Measurements from ENCODE around the gene WDR70.
"Not testable (repeated sequence)": the region's sequence is repeated elsewhere in the genome, so short reads cannot be mapped to it uniquely, and the experiment has no call there.

The WDR70 gene

DNA sequence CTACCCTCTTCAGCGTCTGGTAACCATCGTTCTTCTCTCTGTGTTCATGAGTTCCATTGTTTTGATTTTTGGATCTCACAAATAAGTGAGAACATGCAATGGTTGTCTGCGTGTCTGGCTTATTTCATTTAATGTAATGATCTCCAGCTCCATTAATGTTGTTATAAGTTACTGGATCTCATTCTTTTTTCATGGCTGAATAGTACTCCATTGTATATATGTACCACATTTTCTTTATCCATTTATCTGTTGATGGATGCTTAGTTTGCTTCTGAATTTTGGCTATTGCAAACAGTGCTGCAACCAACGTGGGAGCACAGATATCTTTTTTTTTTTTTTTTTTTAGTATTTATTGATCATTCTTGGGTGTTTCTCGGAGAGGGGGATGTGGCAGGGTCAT lies 139.2 kb downstream of the WDR70 start:
- not testable (repeated sequence) for DNase-seq

DNA sequence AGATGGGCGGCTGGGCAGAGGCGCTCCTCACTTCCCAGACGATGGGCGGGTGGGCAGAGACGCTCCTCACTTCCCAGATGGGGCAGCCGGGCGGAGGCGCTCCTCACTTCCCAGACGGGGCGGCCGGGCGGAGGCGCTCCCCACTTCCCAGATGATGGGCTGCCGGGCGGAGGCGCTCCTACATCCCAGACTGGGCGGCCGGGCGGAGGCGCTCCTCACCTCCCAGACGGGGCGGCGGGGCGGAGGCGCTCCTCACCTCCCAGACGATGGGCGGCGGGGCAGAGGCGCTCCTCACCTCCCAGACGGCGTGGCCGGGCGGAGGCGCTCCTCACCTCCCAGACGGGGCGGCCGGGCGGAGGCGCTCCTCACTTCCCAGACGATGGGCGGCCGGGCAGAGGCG lies 140.2 kb downstream of the WDR70 start:
- DNase-seq, result no peak

DNA sequence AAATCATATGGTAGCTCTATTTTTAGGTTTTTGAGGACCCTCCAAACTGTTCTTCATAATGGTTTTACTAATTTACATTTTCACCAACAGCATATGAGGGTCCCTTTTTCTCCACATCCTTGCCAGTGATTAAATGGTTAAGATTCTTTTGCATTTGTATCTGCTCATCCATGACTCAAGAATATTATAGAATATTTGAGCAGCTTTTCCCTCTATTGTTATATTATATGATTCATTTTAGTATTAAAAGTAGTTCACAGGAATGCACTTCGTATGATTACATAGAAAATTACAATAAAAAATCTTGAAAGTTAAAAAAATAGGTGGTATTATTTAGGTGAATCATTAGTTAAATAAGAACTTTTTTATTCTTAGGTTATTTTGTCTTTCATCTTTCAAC lies 140.7 kb downstream of the WDR70 start:
- no peak for DNase-seq

DNA sequence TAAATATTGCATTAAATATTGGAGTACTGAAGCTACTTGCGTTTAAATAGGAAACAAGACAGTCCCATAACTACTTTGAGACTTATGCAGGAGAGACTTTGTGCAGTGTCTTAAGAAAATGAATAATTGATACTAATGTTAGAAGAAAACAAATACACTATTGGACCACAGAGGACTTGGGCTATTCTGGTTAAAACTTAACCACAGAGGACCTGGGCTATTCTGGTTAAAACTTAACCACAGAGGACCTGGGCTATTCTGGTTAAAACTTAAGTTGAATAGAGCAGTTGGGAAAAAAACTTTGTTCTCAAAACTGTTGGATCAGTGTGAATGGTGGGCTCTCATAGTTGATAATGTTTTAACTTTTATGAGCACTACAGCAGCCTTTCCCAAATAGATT lies 141.7 kb downstream of the WDR70 start:
- no peak for DNase-seq

DNA sequence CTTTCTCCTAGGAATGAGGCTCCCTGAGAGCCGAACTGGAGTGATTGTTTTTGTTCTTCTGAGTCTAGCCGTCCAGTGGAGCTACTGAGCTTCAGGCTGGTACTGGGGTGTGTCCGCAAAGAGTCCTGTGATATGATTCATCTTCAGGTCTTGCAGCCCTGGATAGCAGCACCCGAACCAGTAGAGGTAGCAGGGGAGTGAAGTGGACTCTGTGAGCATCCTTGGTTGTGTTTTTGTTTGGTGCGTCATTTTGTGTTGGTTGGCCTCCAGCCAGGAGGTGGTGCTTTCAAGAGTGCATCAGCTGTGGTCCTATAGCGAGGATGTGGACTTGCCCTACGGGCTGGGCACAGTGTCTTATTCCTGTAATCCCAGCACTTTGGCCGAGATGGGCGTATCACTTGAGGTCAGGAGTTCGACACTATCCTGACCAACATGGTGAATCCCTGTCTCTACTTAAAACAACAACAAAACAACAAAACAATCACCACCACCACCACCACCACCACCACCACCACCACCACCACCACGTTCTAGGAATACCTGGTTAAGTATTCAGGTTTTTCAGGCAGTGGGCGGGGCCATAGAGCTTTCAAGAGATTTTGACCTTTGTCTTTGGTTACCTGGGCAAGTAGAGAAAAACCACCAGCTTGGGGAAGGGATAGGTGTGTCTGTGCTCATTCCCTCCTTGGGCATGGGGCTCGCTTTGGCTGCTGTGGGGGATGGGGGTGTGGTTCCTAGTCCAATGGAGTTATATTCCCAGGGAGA lies 154.0 kb downstream of the WDR70 start:
- DNase-seq, result no peak

DNA sequence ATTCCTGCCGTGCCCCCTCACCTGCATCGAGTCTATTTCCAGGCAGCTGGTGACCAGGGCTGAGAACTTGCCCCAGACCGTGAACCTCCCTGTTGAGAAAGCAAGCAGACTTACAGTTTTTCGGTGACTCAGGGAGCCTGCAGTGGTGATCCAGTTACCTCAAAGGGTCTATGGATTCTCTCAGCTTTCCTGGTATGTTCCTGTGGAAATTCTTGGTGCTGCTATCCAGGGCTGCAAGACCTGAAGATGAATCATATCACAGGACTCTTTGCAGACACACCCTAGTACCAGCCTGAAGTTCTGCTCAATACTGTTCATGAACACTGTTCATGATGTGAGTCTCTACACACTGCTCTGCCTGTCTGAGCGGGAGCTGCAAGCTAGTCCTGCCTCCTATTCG lies 154.7 kb downstream of the WDR70 start:
- DNase-seq, result no peak

DNA sequence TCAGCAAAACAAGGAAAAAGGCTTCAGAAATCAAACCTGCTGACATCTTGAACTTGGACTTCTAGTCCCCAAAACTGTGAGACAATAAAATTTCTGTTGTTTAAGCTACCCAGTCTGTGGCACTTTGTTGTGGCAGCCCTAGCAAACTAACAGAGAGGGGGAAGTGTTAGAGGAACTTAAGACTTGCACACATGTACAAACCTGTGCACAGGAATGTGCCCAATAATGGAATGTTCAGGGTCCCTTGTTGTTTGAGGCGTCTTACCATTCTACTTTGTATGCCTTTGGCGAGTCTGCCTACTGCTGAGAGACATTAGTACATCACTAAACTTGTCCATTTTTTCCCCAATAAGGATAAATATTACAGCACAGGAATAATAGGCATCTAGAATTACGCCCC lies 160.3 kb downstream of the WDR70 start:
- no peak for DNase-seq

DNA sequence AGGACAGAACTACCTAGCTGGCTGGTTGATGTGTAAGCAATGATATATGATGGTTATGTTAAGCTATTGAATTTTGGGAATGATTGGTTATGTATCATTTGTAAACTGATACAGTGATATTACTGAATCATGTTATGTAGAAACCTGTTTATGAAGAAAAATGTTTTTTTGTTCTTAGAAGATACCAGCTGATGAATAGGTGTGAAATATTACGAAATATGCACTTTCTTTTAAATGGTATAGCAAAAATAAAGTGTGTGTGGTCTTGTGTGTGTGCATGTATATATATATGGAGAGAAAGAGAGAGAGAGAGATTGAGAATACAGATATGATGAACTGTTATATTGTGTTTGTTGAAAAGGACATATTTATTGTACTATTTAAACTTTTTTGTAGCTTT lies 164.1 kb downstream of the WDR70 start:
- DNase-seq, result no peak

DNA sequence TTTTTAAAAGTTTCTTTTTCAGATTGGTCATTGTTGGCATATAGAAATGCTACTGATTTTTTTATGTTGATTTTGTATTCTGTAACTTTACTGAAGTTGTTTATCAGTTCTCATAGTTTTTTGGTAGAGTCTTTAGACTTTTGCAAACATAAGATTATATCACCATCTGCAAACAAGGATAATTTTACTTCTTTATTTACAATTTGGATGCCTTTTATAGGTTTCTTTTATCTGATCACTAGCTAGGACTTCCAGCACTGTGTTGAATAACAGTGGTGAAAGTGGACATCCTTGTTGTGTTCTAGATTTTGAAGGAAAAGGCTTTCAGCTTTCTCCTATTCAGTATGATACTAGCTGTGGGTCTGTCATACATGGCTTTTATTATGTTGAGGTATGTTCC lies 170.3 kb downstream of the WDR70 start:
- DNase-seq, result no peak

DNA sequence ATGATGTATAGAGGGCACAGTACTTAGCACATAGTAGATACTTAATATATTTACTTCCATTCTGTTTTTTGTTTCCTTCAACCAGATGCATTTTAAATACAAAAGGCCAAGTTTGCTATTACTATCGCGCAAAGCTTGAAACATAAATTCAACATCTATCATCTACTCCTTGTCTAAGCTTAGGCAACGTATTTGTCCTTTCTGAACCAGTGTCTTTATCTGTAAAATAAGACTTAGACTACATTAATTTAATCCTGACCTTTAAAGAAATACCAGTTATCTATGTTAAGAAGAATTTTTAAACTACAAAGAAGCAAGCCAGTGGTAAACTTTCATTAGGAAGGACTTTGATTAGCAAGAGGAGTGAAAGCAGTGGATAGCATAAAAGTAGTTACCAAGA lies 173.0 kb downstream of the WDR70 start:
- DNase-seq, result no peak

DNA sequence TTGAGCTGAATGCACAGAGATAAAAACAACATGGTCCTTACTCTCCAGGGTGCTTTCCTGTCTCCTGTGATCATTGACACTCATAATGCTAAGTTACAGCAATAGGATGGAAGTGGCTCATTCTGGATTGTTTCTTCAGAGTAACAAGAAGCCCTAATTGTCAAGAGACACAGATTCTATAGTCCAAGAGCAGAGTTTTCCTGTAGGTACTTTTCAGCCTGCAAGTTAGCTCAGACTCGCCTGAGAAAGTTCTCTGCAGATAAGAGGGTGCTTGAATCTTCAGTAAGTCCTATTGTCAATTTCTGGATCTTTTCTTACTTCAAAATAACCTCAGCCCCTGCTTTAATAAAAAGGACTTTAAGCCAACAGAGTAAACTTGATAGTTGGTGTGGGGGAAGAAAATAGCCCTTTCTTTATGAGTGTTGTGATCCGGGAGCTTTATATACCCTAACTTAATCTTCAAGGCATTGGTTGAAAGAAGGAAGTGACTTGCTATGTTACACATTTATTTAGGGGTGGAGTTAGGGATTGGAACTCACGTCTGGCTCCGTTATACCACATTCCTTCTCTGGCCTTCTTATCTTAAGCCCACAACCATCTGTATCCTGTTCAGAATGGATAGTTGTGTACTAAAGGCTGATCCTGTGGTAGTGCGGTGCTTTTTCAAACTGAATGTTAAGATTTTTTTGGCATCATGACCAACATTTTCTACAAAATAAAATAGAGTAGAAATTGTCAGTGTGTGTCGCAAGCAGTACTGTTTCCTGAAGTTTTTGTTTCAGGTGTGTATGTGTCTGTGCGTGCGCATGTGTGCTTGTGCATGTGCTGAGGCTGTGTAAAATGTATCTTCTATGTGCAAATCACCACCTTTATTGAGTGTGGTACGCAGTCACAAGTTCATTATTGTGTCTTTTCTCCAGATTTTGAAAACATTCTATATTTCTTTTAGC lies 173.9 kb downstream of the WDR70 start:
- DNase-seq, result no peak

DNA sequence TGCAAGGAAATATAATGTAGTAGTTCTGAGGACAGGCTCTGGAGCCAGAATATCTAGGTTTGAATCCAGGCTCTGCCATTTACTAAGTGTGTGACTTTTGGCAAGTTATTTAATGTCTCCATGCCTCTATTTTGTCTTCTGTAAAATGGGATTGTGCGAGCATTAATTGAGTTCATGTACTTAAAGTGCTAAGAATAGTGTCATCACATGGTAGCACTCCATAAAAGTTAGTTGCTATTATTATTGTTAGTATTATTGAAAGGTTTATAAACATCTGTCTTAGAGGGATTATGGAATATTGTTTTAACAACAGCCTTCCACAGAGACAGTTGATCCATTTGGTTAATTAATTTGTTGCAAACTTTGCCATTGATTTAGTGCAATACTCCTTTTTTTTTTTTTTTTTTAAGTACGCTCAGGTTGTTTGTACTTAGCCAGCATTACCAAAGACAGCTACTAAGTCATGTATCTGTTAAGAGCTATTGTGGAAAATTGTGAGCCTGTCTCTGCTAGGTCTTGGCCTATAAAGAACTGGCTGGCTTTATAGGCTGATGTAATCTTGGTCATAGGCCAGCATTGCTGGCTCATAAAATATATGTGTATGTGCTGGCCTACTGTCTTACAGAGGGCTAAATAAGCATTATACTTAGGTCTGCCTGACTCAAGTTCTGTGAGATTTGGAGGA lies 174.7 kb downstream of the WDR70 start:
- DNase-seq, result no peak

DNA sequence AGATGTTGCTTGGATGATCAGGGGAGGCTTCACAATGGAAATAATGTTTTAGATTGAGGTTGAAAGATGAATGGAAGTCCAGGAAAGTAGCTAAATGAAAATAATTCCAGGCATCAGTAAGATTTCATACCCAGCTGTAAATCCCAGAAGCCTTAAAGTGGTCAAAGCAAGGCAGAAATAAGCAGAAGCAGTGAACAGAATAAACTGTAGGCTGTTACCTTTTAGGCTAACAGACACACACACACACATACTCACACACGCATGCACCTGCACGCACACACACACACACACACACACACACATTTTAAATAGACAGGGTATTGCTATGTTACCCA lies 175.3 kb downstream of the WDR70 start:
- no peak for DNase-seq

DNA sequence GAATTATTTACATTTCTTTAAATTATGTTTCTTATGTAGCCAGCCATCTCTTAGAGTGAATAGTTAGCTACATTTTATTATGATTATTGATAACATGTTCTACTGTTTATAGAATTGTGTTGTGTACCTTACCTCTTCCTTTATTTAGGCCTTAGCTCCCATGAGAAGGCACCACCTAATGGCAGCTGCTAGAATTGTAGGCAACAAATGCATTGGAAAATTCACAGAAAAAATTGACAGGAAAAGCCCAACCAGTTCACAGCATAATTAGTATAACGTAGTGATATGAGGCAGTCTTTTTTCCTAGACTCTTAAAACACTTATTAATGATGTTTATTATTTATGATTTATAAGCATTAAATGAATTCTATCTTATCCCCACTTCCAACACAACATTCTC lies 175.8 kb downstream of the WDR70 start:
- DNase-seq, result peak; percentile 8 to 25

DNA sequence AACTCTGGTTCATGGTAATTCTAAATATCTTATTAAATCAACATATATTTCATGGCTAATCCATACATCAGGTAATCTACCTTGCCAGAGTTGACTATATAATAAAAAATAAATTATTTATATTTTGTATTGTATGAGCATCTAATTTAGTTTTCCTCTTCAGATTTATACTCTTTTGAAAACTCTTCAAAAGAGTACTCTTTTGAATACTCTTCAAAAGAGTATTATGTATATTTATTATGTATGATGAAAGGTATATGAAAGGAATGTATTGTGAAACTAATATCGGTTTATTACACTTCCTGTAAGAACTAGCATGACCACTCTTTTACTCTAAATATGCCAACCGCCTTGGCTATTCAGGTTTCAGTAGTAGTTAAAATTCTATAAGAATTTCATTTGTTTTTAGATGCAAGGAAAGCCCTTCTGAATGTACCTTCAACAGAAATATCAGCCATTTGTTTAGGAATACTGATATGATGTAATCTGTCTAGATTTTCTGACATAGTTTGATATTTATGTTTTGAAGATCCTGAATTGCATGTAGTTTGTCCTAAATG lies 178.7 kb downstream of the WDR70 start:
- no peak for DNase-seq

DNA sequence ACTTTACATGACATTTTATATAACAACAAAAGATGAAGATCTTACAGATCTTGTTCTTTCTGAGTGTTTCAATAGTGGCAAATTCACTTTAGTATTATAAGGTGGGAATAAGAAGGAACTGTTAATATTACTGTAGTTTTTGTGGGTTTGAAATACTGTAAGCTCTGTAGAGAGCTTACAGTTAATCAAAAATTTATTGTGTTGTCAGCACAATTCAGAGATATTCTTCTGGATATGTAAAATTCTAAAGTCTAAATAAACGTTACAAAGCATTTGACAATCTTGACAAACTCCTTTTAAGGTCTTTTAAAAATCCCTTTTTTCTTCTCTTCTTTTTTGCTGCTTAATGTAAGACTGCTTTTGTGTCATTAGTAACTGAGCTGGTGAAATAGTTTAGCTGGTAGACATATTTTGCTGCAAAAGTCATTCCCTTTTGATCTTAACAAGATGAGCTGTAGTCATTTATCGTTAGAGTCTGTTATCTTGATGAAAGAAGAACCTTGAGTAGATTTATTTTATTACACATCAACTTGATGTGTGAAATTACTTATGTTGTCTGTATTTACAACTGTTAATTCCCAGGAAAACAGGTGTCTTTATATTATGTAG lies 186.0 kb downstream of the WDR70 start:
- no peak for DNase-seq

DNA sequence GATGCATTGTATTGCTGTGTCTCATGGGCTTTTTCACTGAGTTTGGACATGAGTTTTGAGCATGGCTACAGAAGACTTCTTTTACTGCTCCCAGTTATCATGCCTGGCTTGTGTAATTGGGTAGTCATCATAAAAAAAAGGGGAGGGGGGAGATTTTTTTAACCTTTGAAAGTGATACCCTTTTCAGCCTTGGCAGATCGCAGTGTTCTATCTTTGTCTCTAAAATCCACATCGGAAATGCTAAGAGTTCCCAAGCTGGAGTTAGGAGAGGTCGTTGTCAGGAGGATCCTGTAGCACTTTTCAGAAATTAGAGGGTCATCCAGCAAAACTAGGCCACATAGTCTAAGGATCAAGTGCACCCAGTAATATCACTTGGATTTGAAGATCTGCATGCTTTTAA lies 188.4 kb downstream of the WDR70 start:
- no peak for DNase-seq

DNA sequence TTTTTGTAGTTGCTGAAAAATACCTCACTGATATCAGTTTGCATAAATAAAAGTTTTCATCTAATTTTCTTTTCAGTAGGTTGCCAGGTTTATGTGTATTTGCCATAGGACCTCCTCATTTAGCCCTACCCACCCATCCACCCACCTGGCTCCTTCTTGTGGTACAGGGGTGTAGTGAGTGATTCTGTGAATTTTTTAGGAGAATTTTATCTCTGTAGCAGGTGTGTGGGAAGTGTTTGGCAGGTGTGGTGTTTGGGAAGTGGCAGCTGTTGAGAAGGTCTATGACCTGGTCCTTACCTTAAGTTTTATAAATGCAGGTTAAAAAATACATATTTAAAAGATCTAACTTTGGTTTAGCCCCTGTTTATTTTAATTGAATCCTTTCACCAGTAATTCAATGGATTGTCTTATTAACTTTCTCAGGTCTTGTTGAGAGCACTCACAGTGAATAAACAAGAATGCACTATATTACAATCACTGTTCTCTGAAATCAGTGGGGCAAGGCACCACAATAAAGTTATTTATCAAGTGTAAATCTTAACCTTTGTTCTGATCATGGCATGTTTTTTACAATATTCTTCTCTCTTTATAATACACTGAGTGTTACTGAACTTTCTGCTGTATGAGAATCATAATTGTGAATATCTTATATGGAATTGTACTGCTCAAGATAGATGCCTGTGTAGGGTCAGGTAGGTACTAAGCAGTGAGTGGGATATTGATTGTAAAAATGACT lies 189.1 kb downstream of the WDR70 start:
- DNase-seq, result no peak

DNA sequence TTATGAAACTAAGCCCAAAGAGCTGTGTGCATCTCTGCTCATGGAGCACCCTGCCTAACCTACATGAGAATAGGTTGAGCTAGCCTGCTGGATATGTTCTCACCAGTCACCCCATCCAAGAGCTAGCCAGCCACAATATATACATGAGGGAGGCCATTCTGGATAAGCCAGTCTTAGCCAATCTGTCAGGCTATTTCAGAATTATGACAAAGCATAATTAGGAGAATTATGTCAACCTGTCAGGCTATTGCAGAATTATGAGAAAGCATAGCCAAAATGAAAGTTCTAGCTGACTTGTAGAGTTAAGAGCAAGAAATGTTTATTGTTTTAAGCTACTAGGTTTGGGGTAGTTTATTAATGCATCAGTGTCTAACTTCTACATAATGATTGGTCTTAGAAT lies 189.8 kb downstream of the WDR70 start:
- peak; percentile 49 to 64 for DNase-seq

DNA sequence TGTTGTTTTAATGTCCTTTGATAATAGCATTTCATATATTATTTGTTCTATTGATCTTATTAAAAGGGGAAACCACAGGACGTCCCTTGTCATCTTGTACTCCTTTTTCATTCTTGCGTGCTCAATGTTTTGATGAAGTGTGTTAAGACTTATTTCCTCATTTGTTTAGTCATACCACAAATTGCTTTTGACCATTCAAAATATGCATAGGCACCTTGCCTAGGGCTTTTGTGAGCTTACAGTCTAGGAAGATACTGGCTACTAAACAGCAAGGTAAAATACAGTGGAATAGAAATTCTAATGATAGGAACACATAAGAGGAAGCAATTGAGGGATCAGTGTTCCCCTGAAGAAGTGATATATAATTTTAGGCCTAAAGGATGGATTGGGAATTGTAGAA lies 190.3 kb downstream of the WDR70 start:
- DNase-seq, result peak; percentile 8 to 14

DNA sequence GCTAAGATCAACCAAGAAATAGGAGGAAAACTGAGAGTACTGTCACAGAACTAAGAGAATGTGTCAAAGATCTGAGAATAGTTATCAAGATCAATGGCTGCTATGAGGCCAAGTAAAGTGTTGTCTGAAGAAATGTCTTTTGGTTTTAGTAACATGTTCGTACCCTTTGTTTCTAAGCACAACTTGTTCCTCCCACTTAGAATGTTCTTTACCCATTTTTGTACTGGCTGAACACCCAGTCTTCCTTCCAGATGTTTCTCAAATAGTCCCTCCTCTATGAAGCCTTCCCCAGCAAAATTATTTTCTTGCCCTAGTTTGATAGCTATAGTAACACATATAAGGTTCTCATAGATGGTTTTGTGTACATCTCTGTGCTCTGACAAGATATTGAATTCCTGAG lies 191.5 kb downstream of the WDR70 start:
- DNase-seq, result no peak

DNA sequence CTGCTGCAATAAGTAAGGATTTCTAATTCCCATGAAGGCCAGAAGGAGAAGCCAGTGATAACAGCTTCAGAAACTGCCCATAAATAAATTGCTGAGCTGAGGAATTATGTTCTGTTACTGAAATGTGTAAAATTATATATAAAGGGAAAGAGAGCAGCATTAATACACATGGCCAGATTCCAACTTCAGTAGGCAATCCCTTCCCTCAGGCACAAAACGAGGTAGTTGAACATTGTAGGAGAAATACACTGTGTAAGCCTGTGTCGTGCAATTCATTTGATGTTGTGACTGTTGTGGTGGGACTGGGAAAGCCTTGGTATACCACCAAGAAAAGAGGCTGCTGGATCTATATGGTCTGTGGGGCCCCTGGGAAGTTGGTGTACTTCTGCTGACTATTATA lies 192.9 kb downstream of the WDR70 start:
- no peak for DNase-seq

All from inflammatory macrophage treated with lipopolysaccharide for 1 hour (primary cell).